T-helper 1 cell treated with Interleukin-12 subunit alpha and Interleukin-12 subunit beta and Interleukin-4 antibody, amounts not matched to agents 30 ng/mL and 1 ng/mL, for 36 hours (primary cell): Measurements from ENCODE around the gene FNBP1L. TPM values are rescaled to one million over a fixed set of nuclear protein-coding genes. Genes with fewer than 3 reads are reported as not detected.

Experiments used
- intact Hi-C: fragments of 100-400 bp; cut with micrococcal nuclease; formaldehyde crosslinking; loops from one replicate; pipeline ENCODE4 v1.15.1; 2024
- total RNA-seq: library from RNA; stranded (reverse); gene quantifications from 2 replicates; pipeline ENCODE4 v1.2.3, GENCODE V29; 2022

Gene FNBP1L
- total RNA-seq: 0.10 and 0.12 TPM in 2 replicates

DNA sequence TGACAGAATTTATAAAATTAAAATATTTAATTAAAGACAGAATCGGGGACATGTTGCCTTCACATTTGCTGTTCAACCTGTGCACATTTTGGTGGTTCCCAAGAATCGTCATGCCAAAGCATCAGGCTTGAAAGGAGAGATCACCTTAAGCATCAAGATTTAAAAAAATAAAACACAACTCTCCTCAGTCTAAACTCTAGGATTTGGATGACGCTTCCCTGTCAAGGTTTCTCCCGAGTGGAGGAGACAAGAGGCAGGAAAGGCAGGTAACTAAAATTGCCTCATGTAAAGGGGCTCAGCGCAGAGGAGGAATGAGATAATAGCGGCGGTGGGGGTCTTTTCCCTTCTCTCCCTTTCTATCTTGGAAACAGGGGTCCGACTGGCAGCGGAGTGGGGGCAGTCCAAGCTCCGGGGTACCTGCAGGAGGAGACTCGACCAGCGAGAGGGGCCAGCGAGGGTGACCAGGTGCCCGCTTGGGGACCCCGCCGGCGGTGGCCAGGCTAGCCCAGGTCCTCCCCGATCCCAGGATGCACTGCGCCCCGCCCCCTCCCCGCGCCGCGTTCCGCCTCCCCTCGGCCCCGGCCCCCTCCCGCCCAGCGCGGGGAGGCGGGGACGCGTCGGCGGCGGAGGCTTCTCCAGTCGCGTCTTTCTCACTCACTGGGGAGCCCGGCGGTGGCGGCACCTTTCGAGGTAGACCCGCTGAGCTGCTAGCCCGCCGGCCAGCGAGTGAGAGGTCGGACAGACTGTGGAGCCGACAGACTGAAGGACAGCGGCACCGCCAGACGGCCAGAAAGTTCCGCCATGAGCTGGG, at the start of gene FNBP1L:
TSS of gene FNBP1L (plus strand) at position 638 of the 811 bp plus-strand sequence. CDS start at position 802, 164 bp downstream.
- intact Hi-C loops: loop anchor here (10.0 kb wide), 1 partner anchor 363 kb away; no protein-coding TSS in a partner anchor

GRCh38 chr1:93399781-93400180, 48.1 kb upstream of the FNBP1L start:
- intact Hi-C loops: no loop called here

DNA sequence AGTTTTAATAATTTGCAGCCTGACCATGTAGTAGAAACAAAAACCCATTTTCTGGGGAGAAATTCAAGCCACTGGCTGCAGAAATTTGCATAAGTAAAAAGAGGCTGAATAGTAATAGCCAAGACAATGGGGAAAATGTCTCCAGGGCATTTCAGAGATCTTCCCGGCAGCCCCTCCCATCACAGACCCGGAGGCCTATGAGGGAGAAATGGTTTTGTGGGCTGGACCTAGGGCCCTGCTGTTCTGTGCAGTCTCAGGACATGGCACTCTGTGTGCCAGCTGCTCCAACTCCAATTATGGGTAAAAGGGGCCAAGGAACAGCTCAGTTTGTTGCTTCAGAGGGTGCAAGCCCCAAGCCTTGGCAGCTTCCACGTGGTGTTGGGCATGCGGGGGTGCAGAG, 39.7 kb upstream of the FNBP1L start:
- intact Hi-C loops: no loop called here

DNA sequence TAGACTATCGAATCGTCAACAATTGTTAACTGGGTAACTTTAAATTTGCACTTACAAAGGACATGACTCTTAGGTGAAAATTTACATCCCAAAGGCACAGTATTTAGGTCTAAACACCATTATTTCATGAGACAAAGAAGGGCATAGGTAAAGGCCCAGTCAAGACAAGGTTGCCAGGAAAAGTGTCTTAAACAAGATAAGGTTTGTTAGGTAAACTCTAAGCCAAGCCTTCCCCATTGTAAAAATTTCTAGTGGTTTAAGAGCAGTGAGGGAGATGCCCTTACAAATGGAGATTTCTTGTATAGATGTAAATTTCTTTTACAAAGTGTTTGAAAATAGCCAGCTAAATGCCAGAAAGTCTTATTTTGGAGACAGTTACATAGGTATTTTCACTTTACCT, 36.9 kb upstream of the FNBP1L start:
- intact Hi-C loops: no loop called here

GRCh38 chr1:93414749-93415148, 33.2 kb upstream of the FNBP1L start:
- intact Hi-C loops: no loop called here

GRCh38 chr1:93415296-93415695, 32.6 kb upstream of the FNBP1L start:
- intact Hi-C loops: no loop called here

DNA sequence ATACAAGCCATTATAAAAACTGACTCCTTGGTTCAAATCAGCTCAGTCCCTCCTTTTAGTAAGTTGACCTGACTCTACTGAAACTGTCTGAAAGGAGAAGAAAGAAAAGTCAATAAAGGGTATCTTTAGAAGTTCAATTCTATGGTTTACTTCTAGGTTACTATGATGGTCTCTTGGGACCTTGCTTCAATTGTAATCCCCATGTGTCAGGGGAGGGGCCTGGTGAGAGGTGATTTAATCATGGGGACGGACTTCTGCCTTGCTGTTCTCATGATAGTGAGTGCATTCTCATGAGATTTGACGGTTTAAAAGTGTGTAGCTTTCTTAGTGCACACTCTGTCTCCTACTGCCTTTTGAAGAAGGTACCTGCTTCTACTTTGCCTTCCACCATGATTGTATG, 31.7 kb upstream of the FNBP1L start:
- intact Hi-C loops: no loop called here

DNA sequence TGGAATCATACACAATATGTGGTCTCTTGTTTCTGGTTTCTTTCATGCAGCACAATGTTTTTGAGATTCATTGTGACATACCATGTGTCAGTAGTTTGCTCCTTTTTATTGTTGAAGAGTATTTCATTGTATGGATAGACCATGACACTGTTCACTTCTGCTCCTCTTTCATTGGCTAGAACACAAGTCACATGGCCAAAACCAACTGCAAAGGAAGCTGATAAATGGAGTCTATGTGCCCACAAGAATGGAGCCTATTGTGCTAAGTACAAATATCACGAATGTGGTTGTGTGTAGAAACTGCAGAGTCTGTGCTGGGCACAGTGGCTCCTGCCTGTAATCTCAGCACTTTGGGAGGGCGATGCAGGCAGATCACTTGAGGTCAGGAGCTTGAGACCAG, 28.6 kb upstream of the FNBP1L start:
- intact Hi-C loops: no loop called here

DNA sequence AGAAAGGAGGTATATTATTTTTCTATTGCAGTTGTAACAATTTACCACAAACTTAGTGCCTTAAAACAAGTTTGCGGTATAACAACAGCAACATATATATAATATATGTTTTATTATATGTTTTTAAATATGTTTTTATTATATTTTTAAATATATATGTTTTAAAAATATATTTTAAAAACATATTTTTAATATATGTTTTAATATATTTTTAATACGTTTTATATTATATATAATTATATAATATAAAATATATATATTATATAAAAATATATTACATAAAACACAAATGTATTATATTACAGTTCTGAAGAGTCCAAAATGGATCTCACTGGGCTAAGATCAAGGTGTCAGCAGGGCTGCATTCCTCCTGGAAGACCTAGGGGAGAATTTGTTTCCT, 27.5 kb upstream of the FNBP1L start:
- intact Hi-C loops: no loop called here

DNA sequence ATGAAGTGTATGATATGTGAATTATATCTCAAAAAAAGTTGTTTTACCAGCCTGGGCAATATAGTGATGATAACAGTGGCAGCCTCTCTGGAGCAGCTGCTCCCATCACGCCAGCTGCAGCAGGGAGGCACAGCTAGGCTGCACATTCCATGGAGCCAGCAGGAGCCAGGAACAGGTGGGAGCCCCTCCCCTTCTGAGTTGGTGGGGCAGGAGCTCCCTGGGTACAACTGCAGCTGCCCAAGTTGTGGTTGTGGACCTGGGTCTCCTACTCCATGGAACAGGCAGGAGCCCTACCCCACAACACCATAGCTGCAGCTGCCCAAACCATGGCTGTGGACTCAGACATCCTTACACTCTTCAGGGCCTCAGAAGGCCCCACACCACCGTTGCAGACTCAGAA, 21.7 kb upstream of the FNBP1L start:
- intact Hi-C loops: no loop called here

GRCh38 chr1:93427656-93428055, 20.3 kb upstream of the FNBP1L start:
- intact Hi-C loops: no loop called here

GRCh38 chr1:93433407-93433961, 14.4 kb upstream of the FNBP1L start:
- intact Hi-C loops: no loop called here

- intact Hi-C loops: no loop called here
Observed at GRCh38 chr1:93434088-93434487, 13.8 kb upstream of the FNBP1L start.

GRCh38 chr1:93434987-93435386, 12.9 kb upstream of the FNBP1L start:
- intact Hi-C loops: loop anchor here (5.0 kb wide), 1 partner anchor 133 kb away; no protein-coding TSS in a partner anchor

GRCh38 chr1:93435443-93435842, 12.5 kb upstream of the FNBP1L start:
- intact Hi-C loops: loop anchor here (5.0 kb wide), 1 partner anchor 133 kb away; no protein-coding TSS in a partner anchor

GRCh38 chr1:93436496-93436895, 11.4 kb upstream of the FNBP1L start:
- intact Hi-C loops: loop anchor here (5.0 kb wide), 1 partner anchor 134 kb away; no protein-coding TSS in a partner anchor

DNA sequence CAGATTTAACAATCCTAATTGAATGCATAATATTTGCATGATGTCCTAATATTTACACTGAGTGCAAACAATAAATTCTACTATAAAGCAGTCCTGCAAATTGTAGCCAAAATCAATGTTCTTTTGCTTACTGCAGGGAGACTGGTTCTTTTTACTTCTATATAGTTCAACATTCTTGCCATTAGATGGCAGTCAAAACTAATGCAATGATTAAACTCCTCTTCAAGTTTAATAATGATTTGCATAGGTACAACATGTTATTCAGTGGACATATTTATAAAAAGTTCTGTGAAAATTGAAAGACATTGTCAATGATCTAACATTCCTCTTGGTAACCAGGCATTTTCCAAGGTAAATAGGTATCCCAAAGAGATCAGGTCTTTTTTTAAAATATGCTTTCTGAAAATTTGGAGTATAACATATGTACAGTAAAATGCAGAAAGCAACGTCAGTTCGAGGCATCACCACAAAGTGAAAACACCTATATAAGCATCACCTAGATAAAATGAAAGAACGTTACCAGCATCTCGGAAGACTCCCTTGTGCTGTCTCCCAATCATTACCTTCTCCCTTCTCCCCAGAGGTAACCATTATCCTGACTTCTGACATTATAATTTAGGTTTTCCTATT, 9.8 kb upstream of the FNBP1L start:
- intact Hi-C loops: loop anchor here (1.0 to 5.0 kb wide), 7 partner anchors 136 to 471 kb away; partner anchors contain the start of gene GCLM

GRCh38 chr1:93438716-93439115, 9.2 kb upstream of the FNBP1L start:
- intact Hi-C loops: loop anchor here (1.0 to 5.0 kb wide), 7 partner anchors 136 to 471 kb away; partner anchors contain the start of gene GCLM

GRCh38 chr1:93440272-93440671, 7.6 kb upstream of the FNBP1L start:
- intact Hi-C loops: loop anchor here (10.0 kb wide), 1 partner anchor 355 kb away; no protein-coding TSS in a partner anchor

GRCh38 chr1:93440706-93441105, 7.2 kb upstream of the FNBP1L start:
- intact Hi-C loops: loop anchor here (10.0 kb wide), 1 partner anchor 356 kb away; no protein-coding TSS in a partner anchor

GRCh38 chr1:93441589-93441988, 6.3 kb upstream of the FNBP1L start:
- intact Hi-C loops: loop anchor here (10.0 kb wide), 1 partner anchor 357 kb away; no protein-coding TSS in a partner anchor
